ENCODE results near the gene MST1.

The MST1 gene

GRCh38 chr3:49656541-49657112 is 32.6 kb downstream of the MST1 start:
- no peak for DNase-seq (ENCODE audit: low read depth in 2 of 2)

- no peak for DNase-seq (ENCODE audit: low read depth in 2 of 2)
These were observed 33.5 kb downstream of the MST1 start for GRCh38 chr3:49655731-49656285.

GRCh38 chr3:49654955-49655556 is 34.2 kb downstream of the MST1 start:
- DNase-seq (ENCODE audit: low read depth in 2 of 2), result no peak

GRCh38 chr3:49654176-49654825 is 35.0 kb downstream of the MST1 start:
- no peak for DNase-seq (ENCODE audit: low read depth in 2 of 2)

- no peak for DNase-seq (ENCODE audit: low read depth in 2 of 2)
These were observed 35.7 kb downstream of the MST1 start for GRCh38 chr3:49653621-49654020.

- DNase-seq (ENCODE audit: low read depth in 2 of 2), result no peak
These were observed 36.3 kb downstream of the MST1 start for GRCh38 chr3:49652903-49653415.

GRCh38 chr3:49652218-49652902 is 36.9 kb downstream of the MST1 start:
- DNase-seq (ENCODE audit: low read depth in 2 of 2), result no peak

- no peak for DNase-seq (ENCODE audit: low read depth in 2 of 2)
These were observed 38.6 kb downstream of the MST1 start for GRCh38 chr3:49650637-49651036.

- DNase-seq (ENCODE audit: low read depth in 2 of 2), result no peak
These were observed 39.1 kb downstream of the MST1 start for GRCh38 chr3:49650177-49650576.

GRCh38 chr3:49649576-49649975 is 39.7 kb downstream of the MST1 start:
- DNase-seq (ENCODE audit: low read depth in 2 of 2), result no peak

- DNase-seq (ENCODE audit: low read depth in 2 of 2), result no peak
These were observed 40.8 kb downstream of the MST1 start for GRCh38 chr3:49648354-49649019.

GRCh38 chr3:49647741-49648140 is 41.5 kb downstream of the MST1 start:
- DNase-seq (ENCODE audit: low read depth in 2 of 2), result no peak

- DNase-seq (ENCODE audit: low read depth in 2 of 2), result no peak
These were observed 43.0 kb downstream of the MST1 start for GRCh38 chr3:49646236-49646635.

GRCh38 chr3:49644684-49645083 is 44.6 kb downstream of the MST1 start:
- DNase-seq (ENCODE audit: low read depth in 2 of 2), result no peak

GRCh38 chr3:49642708-49643145 is 46.5 kb downstream of the MST1 start:
- DNase-seq (ENCODE audit: low read depth in 2 of 2), result no peak

GRCh38 chr3:49641921-49642707 is 47.2 kb downstream of the MST1 start:
- DNase-seq (ENCODE audit: low read depth in 2 of 2), result no peak

- DNase-seq (ENCODE audit: low read depth in 2 of 2), result no peak
These were observed 48.0 kb downstream of the MST1 start for GRCh38 chr3:49641292-49641691.

- DNase-seq (ENCODE audit: low read depth in 2 of 2), result no peak
These were observed 49.7 kb downstream of the MST1 start for GRCh38 chr3:49639551-49639950.

- DNase-seq (ENCODE audit: low read depth in 2 of 2), result no peak
These were observed 50.8 kb downstream of the MST1 start for GRCh38 chr3:49638445-49638844.

- DNase-seq (ENCODE audit: low read depth in 2 of 2), result no peak
These were observed 52.2 kb downstream of the MST1 start for GRCh38 chr3:49636883-49637609.

Measured in activated CD4-positive, alpha-beta T cell treated with anti-CD3 and anti-CD28 coated beads for 24 hours (primary cell).